Activated B cell treated with CpG ODN at 0.5 μM for 24 hours (primary cell): ENCODE measurements around the gene OR2A7. TPM values are rescaled to one million over a fixed set of nuclear protein-coding genes. Genes with fewer than 3 reads are reported as not detected.
"Not testable (repeated sequence)": the region's sequence is repeated elsewhere in the genome, so short reads cannot be mapped to it uniquely, and the experiment has no call there.

ENCODE experiments used
- ATAC-seq: fragments of 200-7000 bp; cut with Tn5 transposase; one replicate; pipeline ENCODE4 v1.10.0; 2021; ENCODE audit warnings: low read depth, mild to moderate bottlenecking, moderate library complexity
- CTCF ChIA-PET: fragments of 350-600 bp; sonication (Branson Sonifier 250); formaldehyde crosslinking; loops from one replicate; lab custom pipeline; 2021; ENCODE audit warnings: antibody characterized with exemption; lab: Charles Lee
- POLR2A ChIA-PET: fragments of 350-600 bp; sonication (Branson Sonifier 250); formaldehyde crosslinking; loops from one replicate; lab custom pipeline; 2021; ENCODE audit warnings: antibody characterized with exemption; lab: Charles Lee
- DNase-seq: peaks from one replicate; pipeline ENCODE4 v3.0.0; 2022
- H3K27ac Mint-ChIP-seq: one replicate; pipeline ENCODE4 v1.8.0; 2020; ENCODE audit warnings: mixed read lengths
- H3K27me3 Mint-ChIP-seq: one replicate; pipeline ENCODE4 v1.8.0; 2021; ENCODE audit warnings: mixed read lengths
- H3K36me3 Mint-ChIP-seq: one replicate; pipeline ENCODE4 v1.8.0; 2021; ENCODE audit warnings: low read depth, mixed read lengths
- H3K4me1 Mint-ChIP-seq: one replicate; pipeline ENCODE4 v1.8.0; 2021; ENCODE audit warnings: mixed read lengths
- H3K4me3 Mint-ChIP-seq: one replicate; pipeline ENCODE4 v1.8.0; 2020; ENCODE audit warnings: mild to moderate bottlenecking, mixed read lengths
- H3K9me3 Mint-ChIP-seq: one replicate; pipeline ENCODE4 v1.8.0; 2020; ENCODE audit warnings: mixed read lengths
- intact Hi-C: fragments of 100-400 bp; cut with micrococcal nuclease; formaldehyde crosslinking; loops from one replicate; pipeline ENCODE4 v1.15.1; 2024
- total RNA-seq: library from RNA; stranded (reverse); gene quantifications from 2 replicates; pipeline ENCODE4 v1.2.3, GENCODE V29; 2022

OR2A7 gene
- total RNA-seq, result 1.3 and 1.9 TPM in 2 replicates

- POLR2A ChIA-PET, ATAC-seq, H3K4me1 Mint-ChIP-seq, H3K4me3 Mint-ChIP-seq, H3K36me3 Mint-ChIP-seq, CTCF ChIA-PET, H3K27ac Mint-ChIP-seq, H3K9me3 Mint-ChIP-seq, H3K27me3 Mint-ChIP-seq, intact Hi-C loops, DNase-seq: not testable (repeated sequence)
Measured at GRCh38 chr7:144264692-144265091, at the start of gene OR2A7. Gene OR2A7 (minus strand): TSS chr7:144264792. CDS start chr7:144259628, 5,164 bp downstream.

- H3K4me3 Mint-ChIP-seq, DNase-seq, H3K9me3 Mint-ChIP-seq, ATAC-seq, CTCF ChIA-PET, intact Hi-C loops, H3K27me3 Mint-ChIP-seq, POLR2A ChIA-PET, H3K36me3 Mint-ChIP-seq, H3K4me1 Mint-ChIP-seq, H3K27ac Mint-ChIP-seq: not testable (repeated sequence)
Measured at GRCh38 chr7:144311872-144312469, 47.4 kb upstream of the OR2A7 start, which contains the start of gene OR2A1. Gene OR2A1 (plus strand): TSS chr7:144312419. CDS start chr7:144318125, 5,706 bp downstream.

GRCh38 chr7:144311218-144311617 is 46.6 kb upstream of the OR2A7 start:
- H3K36me3 Mint-ChIP-seq, POLR2A ChIA-PET, H3K9me3 Mint-ChIP-seq, ATAC-seq, H3K27ac Mint-ChIP-seq, H3K4me3 Mint-ChIP-seq, CTCF ChIA-PET, intact Hi-C loops, H3K27me3 Mint-ChIP-seq, H3K4me1 Mint-ChIP-seq, DNase-seq: not testable (repeated sequence)

GRCh38 chr7:144309702-144310101 is 45.1 kb upstream of the OR2A7 start:
- CTCF ChIA-PET, H3K27me3 Mint-ChIP-seq, H3K4me3 Mint-ChIP-seq, H3K36me3 Mint-ChIP-seq, ATAC-seq, DNase-seq, H3K27ac Mint-ChIP-seq, H3K4me1 Mint-ChIP-seq, intact Hi-C loops, H3K9me3 Mint-ChIP-seq, POLR2A ChIA-PET: not testable (repeated sequence)

GRCh38 chr7:144305156-144305555 is 40.6 kb upstream of the OR2A7 start:
- POLR2A ChIA-PET, H3K36me3 Mint-ChIP-seq, CTCF ChIA-PET: not testable (repeated sequence)

GRCh38 chr7:144303607-144304006 is 39.0 kb upstream of the OR2A7 start:
- H3K4me1 Mint-ChIP-seq, H3K4me3 Mint-ChIP-seq, ATAC-seq, DNase-seq, H3K27ac Mint-ChIP-seq, POLR2A ChIA-PET, H3K36me3 Mint-ChIP-seq, H3K9me3 Mint-ChIP-seq, H3K27me3 Mint-ChIP-seq, CTCF ChIA-PET, intact Hi-C loops: not testable (repeated sequence)

More at GRCh38 chr7:144305156-144305555, 40.6 kb upstream of the OR2A7 start:
- H3K4me3 Mint-ChIP-seq, H3K27ac Mint-ChIP-seq, H3K4me1 Mint-ChIP-seq, DNase-seq, H3K9me3 Mint-ChIP-seq, intact Hi-C loops, ATAC-seq, H3K27me3 Mint-ChIP-seq: not testable (repeated sequence)

- H3K9me3 Mint-ChIP-seq, ATAC-seq, DNase-seq, H3K27me3 Mint-ChIP-seq, H3K4me1 Mint-ChIP-seq, CTCF ChIA-PET, POLR2A ChIA-PET, H3K36me3 Mint-ChIP-seq, intact Hi-C loops, H3K27ac Mint-ChIP-seq, H3K4me3 Mint-ChIP-seq: not testable (repeated sequence)
Measured at GRCh38 chr7:144302578-144303303, 38.1 kb upstream of the OR2A7 start.

- intact Hi-C loops, H3K9me3 Mint-ChIP-seq, POLR2A ChIA-PET, H3K27ac Mint-ChIP-seq, DNase-seq, H3K4me3 Mint-ChIP-seq, H3K4me1 Mint-ChIP-seq, CTCF ChIA-PET, H3K27me3 Mint-ChIP-seq, H3K36me3 Mint-ChIP-seq: not testable (repeated sequence)
- peak; percentile 70 for ATAC-seq
Measured at GRCh38 chr7:144293794-144294499, 29.4 kb upstream of the OR2A7 start.

GRCh38 chr7:144292384-144293161 is 28.0 kb upstream of the OR2A7 start:
- H3K36me3 Mint-ChIP-seq, intact Hi-C loops, H3K4me1 Mint-ChIP-seq, CTCF ChIA-PET, H3K9me3 Mint-ChIP-seq, POLR2A ChIA-PET, ATAC-seq, H3K27ac Mint-ChIP-seq, H3K27me3 Mint-ChIP-seq, H3K4me3 Mint-ChIP-seq: not testable (repeated sequence)
- DNase-seq, result peak; percentile 14

- H3K9me3 Mint-ChIP-seq, H3K4me1 Mint-ChIP-seq, H3K36me3 Mint-ChIP-seq, intact Hi-C loops, H3K4me3 Mint-ChIP-seq, ATAC-seq, DNase-seq, H3K27ac Mint-ChIP-seq, H3K27me3 Mint-ChIP-seq, CTCF ChIA-PET, POLR2A ChIA-PET: not testable (repeated sequence)
Measured at GRCh38 chr7:144291607-144292006, 27.0 kb upstream of the OR2A7 start.

- ATAC-seq, H3K27me3 Mint-ChIP-seq, DNase-seq, H3K9me3 Mint-ChIP-seq, intact Hi-C loops, H3K27ac Mint-ChIP-seq, CTCF ChIA-PET, POLR2A ChIA-PET, H3K4me1 Mint-ChIP-seq, H3K4me3 Mint-ChIP-seq, H3K36me3 Mint-ChIP-seq: not testable (repeated sequence)
Measured at GRCh38 chr7:144287171-144287784, 22.7 kb upstream of the OR2A7 start.
